Measurements from ENCODE around the gene ZSWIM5. TPM values are rescaled to one million over a fixed set of nuclear protein-coding genes. Genes with fewer than 3 reads are reported as not detected.

Gene ZSWIM5
- total and polyA plus RNA-seq, 2 of the 8 experiments (the other 6 are each of a cell fraction or from before 2014, with no cell fraction given): 2.5 to 3.9 TPM

DNA sequence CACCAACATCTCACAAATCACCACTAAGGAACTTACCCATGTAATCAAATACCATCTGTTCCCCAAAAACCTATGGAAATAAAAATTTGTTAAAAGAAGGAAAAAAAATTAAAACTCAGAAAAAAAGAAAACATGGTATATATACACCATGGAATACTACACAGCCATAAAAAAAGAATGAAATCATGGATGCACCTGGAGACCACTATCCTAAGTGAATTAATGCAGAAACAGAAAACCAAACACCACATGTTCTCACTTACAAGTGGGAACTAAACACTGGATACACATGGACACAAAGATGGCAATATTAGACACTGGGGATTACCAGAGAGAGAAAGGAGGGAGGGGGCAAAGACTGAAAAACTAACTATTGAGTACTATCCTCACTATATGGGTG is 50.4 kb downstream of the ZSWIM5 start:
- CTCF ChIA-PET (ENCODE audit: partially characterized antibody): interaction anchor here (0.6 kb wide), 1 partner anchor 73 kb away, joined by 5 read pairs; no protein-coding TSS in a partner anchor
- Histone ChIP-seq H3K79me2 (ENCODE audit: control insufficient read depth in 1 of 2, insufficient read depth in 2 of 2, low read length in 2 of 2) (no peaks in the 10 kb centered on the region), H3K18ac (ENCODE audit: extremely low read depth, low read length) (no peak overlapping the region), H3K36me3 (ENCODE audit: control insufficient read depth in 2 of 4, insufficient read depth in 4 of 4, low read length in 3 of 4) (no peaks in the 10 kb centered on the region), H3K56ac (replicated peaks; ENCODE audit: insufficient read length, low read depth, low read length) (no peak overlapping the region), H4K91ac (replicated peaks; ENCODE audit: insufficient read length, low read length) (no peak overlapping the region), H3K9me3 (ENCODE audit: insufficient read depth in 2 of 2, low read depth in 1 of 2, low read length in 1 of 2) (no peaks in the 10 kb centered on the region), H3K79me1 (ENCODE audit: low read depth, low read length) (no peaks in the 10 kb centered on the region), H2BK12ac (ENCODE audit: low read depth, low read length) (no peak overlapping the region), H2BK15ac (ENCODE audit: low read length) (no peak overlapping the region), H2AK5ac (ENCODE audit: low read depth, low read length) (no peak overlapping the region), H2BK120ac (replicated peaks; ENCODE audit: low read depth, low read length) (no peak overlapping the region), H2BK5ac (ENCODE audit: low read depth, low read length) (no peak overlapping the region), H3K4me1 (replicated peaks in 1 of 4; ENCODE audit: control insufficient read depth in 3 of 4, insufficient read depth in 4 of 4, low read length in 3 of 4) (no peaks in the 10 kb centered on the region), H3K9ac (replicated peaks in 1 of 4; ENCODE audit: extremely low read depth in 1 of 4, low read depth in 3 of 4, low read length in 3 of 4) (no peak overlapping the region), H3K4me2 (ENCODE audit: insufficient read depth in 1 of 2, low read depth in 2 of 2, low read length in 2 of 2) (no peak overlapping the region), H4K20me1 (replicated peaks in 1 of 2; ENCODE audit: control insufficient read depth in 1 of 2, insufficient read depth in 2 of 2, low read length in 2 of 2) (no peaks in the 10 kb centered on the region), H3K4me3 (ENCODE audit: extremely low read depth in 1 of 4, insufficient read depth in 2 of 4, low read depth in 3 of 4, low read length in 4 of 4) (no peak overlapping the region), H2BK20ac (ENCODE audit: low read length) (no peak overlapping the region), H3K27me3 (replicated peaks in 1 of 4; ENCODE audit: control insufficient read depth in 3 of 4, extremely low read depth in 1 of 4, insufficient read depth in 3 of 4, low read length in 3 of 4) (no peaks in the 10 kb centered on the region), H3K23me2 (ENCODE audit: low read depth, low read length) (no peaks in the 10 kb centered on the region), H4K5ac (ENCODE audit: insufficient read length, low read depth, low read length) (no peak overlapping the region), H3K14ac (ENCODE audit: insufficient read length) (no peak overlapping the region), H3K27ac (ENCODE audit: low read depth, low read length) (no peak overlapping the region), H2AFZ (ENCODE audit: low read length) (no peak overlapping the region), H4K8ac (ENCODE audit: extremely low read depth, insufficient read depth, low read length) (no peak overlapping the region), H3K23ac (ENCODE audit: insufficient read length) (no peak overlapping the region), H3K4ac (replicated peaks; ENCODE audit: insufficient read length, low read depth, low read length) (no peak overlapping the region)
- TF ChIP-seq GTF2F1 (IDR thresholded peaks at IDR 0.05; ENCODE audit: borderline replicate concordance, low read depth, low read length) (no peak), KDM1A (IDR thresholded peaks at IDR 0.05; ENCODE audit: borderline replicate concordance, low read length) (no peak), POLR2AphosphoS5 (IDR thresholded peaks at IDR 0.05; ENCODE audit: low read depth, low read length) (no peak), BCL11A (IDR thresholded peaks at IDR 0.05; ENCODE audit: low read depth in 2 of 2, low read length in 2 of 2) (no peak), TAF7 (optimal IDR thresholded peaks at IDR 0.05; ENCODE audit: borderline replicate concordance, low read depth, low read length) (no peak), CTBP2 (IDR thresholded peaks at IDR 0.05; ENCODE audit: borderline replicate concordance, insufficient read depth, insufficient read length, low read length) (no peak)
- no peak for DNase-seq (ENCODE audit: low read depth in 1 of 2, low spot score in 2 of 2)
- POLR2A ChIA-PET (ENCODE audit: partially characterized antibody): no interaction called here
- no peak for FAIRE-seq
